Measurements from ENCODE around the gene DCC.
A peak's percentile ranks its signal among the peaks of the same experiment; 100 is the strongest.

The DCC gene

DNA sequence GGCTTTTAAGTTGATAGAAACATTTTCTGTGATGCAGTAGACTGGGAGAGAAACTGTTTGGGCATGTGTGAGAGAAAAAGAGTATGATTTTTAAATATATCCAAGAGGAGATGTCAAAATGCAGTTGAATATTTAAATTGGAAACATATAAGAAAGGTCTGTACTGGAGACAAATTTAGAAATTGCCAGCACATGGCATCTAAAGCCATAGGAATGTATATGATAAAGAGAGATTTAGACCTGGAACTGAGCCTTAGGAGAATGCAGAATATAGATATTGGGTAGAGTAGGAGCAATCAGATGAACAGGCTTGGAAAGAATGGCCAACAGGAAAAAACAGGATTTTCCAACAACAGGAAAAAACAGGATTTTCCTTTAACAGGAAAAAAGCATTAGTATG, 1203.7 kb downstream of the DCC start:
- DNase-seq: no peak
- TF ChIP-seq GATA1 (IDR thresholded peaks at IDR 0.05; ENCODE audit: low read depth, low read length): no peak
- no peak for TF ChIP-seq POLR2A (IDR thresholded peaks at IDR 0.05; ENCODE audit: low read length)

DNA sequence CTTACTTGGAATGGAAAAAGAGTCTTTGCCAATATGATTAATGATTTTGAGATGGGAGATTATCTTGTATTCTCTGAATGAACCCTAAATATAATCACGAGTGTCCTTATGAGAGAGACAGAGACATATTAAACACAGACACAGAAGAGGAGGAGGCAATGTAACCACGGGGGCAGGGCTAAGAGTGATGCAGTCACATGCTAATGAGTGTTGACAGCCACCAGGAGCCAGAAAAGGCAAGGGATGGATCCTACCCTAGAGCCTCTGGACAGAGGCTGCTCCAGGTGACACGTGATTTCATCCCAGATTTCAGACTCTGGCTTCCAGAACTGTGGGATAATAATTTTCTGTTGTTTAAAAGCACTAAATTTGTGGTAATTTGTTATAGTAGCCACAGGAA, 1204.9 kb downstream of the DCC start:
- no peak for DNase-seq
- TF ChIP-seq POLR2A (IDR thresholded peaks at IDR 0.05; ENCODE audit: low read length): no peak
- no peak for TF ChIP-seq GATA1 (IDR thresholded peaks at IDR 0.05; ENCODE audit: low read depth, low read length)

DNA sequence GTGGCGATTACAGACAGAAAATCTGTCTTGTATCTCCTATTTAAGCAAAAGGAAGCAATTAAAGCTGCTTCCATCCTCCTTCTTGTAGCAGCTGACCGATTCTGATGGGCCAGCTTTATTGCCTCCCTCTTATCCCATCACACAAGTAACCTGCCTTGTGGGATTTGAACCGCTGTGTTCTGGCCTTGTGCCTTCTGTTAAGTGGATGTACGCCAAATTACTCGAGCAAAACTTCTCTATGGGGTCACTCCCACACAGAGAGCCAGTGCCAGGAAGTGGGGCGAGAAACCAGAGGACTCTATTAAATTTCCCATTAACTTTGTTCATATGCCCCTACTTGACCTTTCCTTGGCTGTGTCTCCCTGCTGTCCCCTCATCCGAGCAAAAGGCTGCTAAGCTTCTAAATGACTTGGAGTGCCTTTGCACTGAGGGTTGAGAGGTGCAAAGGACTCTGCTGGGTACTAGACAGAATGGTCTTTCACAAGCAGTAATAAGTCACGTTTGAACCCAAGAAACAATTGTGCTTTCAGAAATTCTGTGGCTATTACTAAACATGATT, 1212.0 kb downstream of the DCC start:
- DNase-seq: no peak
- no peak for TF ChIP-seq GATA1 (IDR thresholded peaks at IDR 0.05; ENCODE audit: low read depth, low read length)
- no peak for TF ChIP-seq POLR2A (IDR thresholded peaks at IDR 0.05; ENCODE audit: low read length)

- TF ChIP-seq POLR2A (IDR thresholded peaks at IDR 0.05; ENCODE audit: low read length) (no peak), GATA1 (IDR thresholded peaks at IDR 0.05; ENCODE audit: low read depth, low read length) (no peak)
- DNase-seq: no peak
These were observed 1213.0 kb downstream of the DCC start for GRCh38 chr18:53553030-53553429.

DNA sequence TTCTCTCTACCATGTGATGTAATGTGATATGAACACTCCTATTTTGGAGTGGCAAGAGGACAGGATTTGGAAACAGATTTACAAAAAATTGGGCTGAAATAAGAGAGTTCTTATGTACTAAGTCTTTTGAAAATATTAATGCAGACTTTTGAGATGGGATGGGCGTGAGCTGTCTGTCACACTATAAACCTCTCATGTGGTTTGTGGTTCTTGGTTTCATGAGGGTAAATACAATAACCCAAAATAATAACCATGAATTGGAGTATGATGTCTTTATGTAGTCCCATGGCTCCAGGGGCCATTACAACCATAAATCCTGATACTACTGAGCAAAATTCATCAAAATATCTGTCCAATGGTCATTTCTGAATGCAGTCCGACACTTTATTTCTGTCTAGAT, 1216.5 kb downstream of the DCC start:
- no peak for DNase-seq
- TF ChIP-seq POLR2A (IDR thresholded peaks at IDR 0.05; ENCODE audit: low read length) (no peak), GATA1 (IDR thresholded peaks at IDR 0.05; ENCODE audit: low read depth, low read length) (no peak)

GRCh38 chr18:53560546-53560945, 1220.5 kb downstream of the DCC start:
- TF ChIP-seq POLR2A (IDR thresholded peaks at IDR 0.05; ENCODE audit: low read length): no peak
- no peak for TF ChIP-seq GATA1 (IDR thresholded peaks at IDR 0.05; ENCODE audit: low read depth, low read length)
- DNase-seq: no peak

DNA sequence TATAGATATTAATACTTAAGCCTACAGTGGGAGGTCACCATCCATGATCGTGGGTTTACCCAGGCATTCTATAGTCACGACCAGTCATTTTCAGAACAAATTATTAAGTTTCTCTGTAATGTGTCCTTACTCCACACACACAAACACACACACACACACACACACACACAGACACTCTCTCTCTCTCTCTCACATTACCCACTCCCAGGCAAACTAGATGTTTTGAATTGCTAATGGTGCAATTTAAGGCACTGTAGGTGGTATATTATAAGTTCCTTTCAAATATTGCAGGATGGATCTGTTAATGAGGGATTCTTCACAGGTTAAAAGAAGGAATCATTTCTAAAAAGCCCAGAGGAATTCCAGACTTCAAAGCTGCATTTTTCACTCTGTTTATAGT, 1226.6 kb downstream of the DCC start:
- TF ChIP-seq POLR2A (IDR thresholded peaks at IDR 0.05; ENCODE audit: low read length) (no peak), GATA1 (IDR thresholded peaks at IDR 0.05; ENCODE audit: low read depth, low read length) (no peak)
- no peak for DNase-seq

GRCh38 chr18:53567929-53568574, 1228.1 kb downstream of the DCC start:
- peak; percentile 26 to 51 for DNase-seq
- TF ChIP-seq POLR2A (IDR thresholded peaks at IDR 0.05; ENCODE audit: low read length) (no peak), GATA1 (IDR thresholded peaks at IDR 0.05; ENCODE audit: low read depth, low read length) (no peak)
